NT2/D1 (cell line): Measurements from ENCODE around the gene TOPAZ1.
"Not testable (repeated sequence)": the region's sequence is repeated elsewhere in the genome, so short reads cannot be mapped to it uniquely, and the experiment has no call there.

ENCODE experiments used
- DNase-seq: peaks from one replicate; pipeline ENCODE4 v3.0.0-alpha.2; 2011; ENCODE audit warnings: low read depth, low spot score
- H3K27me3 ChIP-seq: 2 replicates; pipeline ENCODE4 v1.6.0; 2011; ENCODE audit warnings: mild to moderate bottlenecking; ENCODE audit not compliant: insufficient read length, insufficient read depth
- H3K36me3 ChIP-seq: 2 replicates; pipeline ENCODE4 v1.6.1; 2011; ENCODE audit warnings: mild to moderate bottlenecking, low read length, mixed read lengths; ENCODE audit not compliant: insufficient read depth, insufficient read length
- H3K4me1 ChIP-seq: 2 replicates; pipeline ENCODE4 v1.5.1; 2011; ENCODE audit not compliant: insufficient read depth, insufficient read length
- H3K4me3 ChIP-seq: 2 replicates; pipeline ENCODE4 v1.5.1; 2011; ENCODE audit warnings: low read depth; ENCODE audit not compliant: insufficient read length
- H3K9ac ChIP-seq: 2 replicates; pipeline ENCODE4 v1.6.0; 2011; ENCODE audit warnings: low read depth; ENCODE audit not compliant: insufficient read length
- H3K9me3 ChIP-seq: 2 replicates; pipeline ENCODE4 v1.5.1; 2011; ENCODE audit warnings: mild to moderate bottlenecking, low read length; ENCODE audit not compliant: insufficient read depth
- SUZ12 ChIP-seq: IDR thresholded peaks from 2 replicates; pipeline ENCODE4 v1.6.1; 2011; ENCODE audit not compliant: insufficient read length, insufficient read depth; ENCODE audit errors: extremely low read depth
- YY1 ChIP-seq: IDR thresholded peaks from 2 replicates; pipeline ENCODE4 v1.6.1; 2011; ENCODE audit not compliant: insufficient read length, insufficient read depth
- ZNF274 ChIP-seq: IDR thresholded peaks from 2 replicates; pipeline ENCODE4 v1.6.1; 2011; ENCODE audit warnings: mild to moderate bottlenecking, low read depth, low read length

Gene TOPAZ1

DNA sequence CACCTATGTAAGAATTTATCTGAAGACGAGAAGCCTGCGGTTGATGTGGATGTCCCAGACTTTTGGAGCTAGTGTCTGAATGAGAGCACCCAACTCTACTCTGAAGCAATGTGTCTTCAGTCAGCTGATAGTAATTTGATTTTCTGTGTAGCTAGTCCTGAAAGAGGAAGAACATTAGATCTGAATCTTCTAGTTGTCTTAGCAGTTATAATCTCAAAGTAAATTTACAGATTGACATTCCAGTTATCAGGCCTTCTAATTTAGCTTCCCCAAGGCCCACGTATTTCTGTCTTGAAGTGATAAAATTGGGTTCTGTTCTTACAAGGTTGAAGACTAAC, 98.3 kb downstream of the TOPAZ1 start:
- TF ChIP-seq YY1 (no peak), SUZ12 (no peak), ZNF274 (no peak)
- no peak overlapping the region for H3K4me3 ChIP-seq
- no peaks in the 10 kb centered on the region; the same call in none of the 2 replicates for H3K9me3 ChIP-seq
- no peaks in the 10 kb centered on the region for H3K4me1 ChIP-seq
- H3K36me3 ChIP-seq, result peaks cover 6% of the 10 kb centered on the region
- DNase-seq, result no peak
- H3K27me3 ChIP-seq, result no peaks in the 10 kb centered on the region
- H3K9ac ChIP-seq, result no peak overlapping the region

DNA sequence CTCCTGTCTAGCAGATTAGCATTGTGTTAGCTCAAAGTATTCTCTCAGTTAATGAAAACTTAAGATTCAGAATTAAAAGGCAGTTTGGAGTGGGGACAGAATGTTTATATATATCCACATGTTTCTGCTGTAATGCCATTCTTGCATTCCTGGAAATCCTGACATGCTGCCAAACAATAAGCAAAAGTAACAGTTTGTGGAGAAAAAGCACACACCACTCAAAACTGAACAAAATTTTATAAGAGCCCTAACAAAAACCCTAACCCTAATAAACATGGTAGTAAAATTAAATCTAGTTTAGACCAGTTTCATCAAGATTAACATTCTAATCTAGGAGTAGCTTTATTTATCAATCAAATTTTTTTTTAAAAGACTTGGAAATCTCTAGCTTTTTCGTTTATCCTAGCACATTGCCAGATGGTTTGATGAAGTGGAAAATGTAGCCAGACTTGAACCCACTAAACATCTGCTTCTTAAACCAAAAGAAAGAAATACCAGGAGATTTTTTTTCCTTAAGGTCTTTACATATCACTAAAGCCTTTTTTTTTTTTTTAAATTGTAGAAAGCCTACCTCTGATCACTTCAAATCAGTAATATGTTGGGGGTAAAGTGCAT, 100.6 kb downstream of the TOPAZ1 start:
- DNase-seq, result no peak
- TF ChIP-seq ZNF274 (no peak), SUZ12 (no peak), YY1 (no peak)
- H3K4me3 ChIP-seq, result no peak overlapping the region
- no peaks in the 10 kb centered on the region for H3K27me3 ChIP-seq
- peaks cover 6% of the 10 kb centered on the region for H3K36me3 ChIP-seq
- H3K4me1 ChIP-seq, result no peaks in the 10 kb centered on the region
- H3K9ac ChIP-seq, result no peak overlapping the region
- H3K9me3 ChIP-seq, result no peaks in the 10 kb centered on the region; the same call in none of the 2 replicates

DNA sequence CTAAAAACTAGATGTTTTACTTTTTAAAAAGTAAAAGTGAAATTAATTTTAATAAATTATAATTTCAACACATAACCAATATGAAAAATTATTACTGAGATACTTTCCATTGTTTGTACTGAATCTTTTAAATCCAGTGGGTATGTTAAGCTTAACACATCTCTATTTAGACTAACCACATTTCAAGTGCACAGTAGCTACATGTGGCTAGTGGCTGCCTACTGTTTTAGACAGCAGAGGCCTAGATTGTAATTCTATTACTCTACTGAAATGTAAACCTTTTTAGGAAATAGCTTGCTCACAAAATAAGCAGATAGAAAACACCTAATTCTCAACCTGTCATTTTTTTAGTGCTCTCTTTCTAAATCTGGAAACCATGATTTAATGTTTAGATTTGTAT, 101.7 kb downstream of the TOPAZ1 start:
- H3K4me3 ChIP-seq, result no peak overlapping the region
- H3K27me3 ChIP-seq, result no peaks in the 10 kb centered on the region
- H3K9me3 ChIP-seq, result no peaks in the 10 kb centered on the region; the same call in none of the 2 replicates
- no peaks in the 10 kb centered on the region for H3K4me1 ChIP-seq
- DNase-seq, result no peak
- no peak overlapping the region for H3K9ac ChIP-seq
- H3K36me3 ChIP-seq, result peaks cover 6% of the 10 kb centered on the region
- TF ChIP-seq ZNF274 (no peak), YY1 (no peak), SUZ12 (no peak)

DNA sequence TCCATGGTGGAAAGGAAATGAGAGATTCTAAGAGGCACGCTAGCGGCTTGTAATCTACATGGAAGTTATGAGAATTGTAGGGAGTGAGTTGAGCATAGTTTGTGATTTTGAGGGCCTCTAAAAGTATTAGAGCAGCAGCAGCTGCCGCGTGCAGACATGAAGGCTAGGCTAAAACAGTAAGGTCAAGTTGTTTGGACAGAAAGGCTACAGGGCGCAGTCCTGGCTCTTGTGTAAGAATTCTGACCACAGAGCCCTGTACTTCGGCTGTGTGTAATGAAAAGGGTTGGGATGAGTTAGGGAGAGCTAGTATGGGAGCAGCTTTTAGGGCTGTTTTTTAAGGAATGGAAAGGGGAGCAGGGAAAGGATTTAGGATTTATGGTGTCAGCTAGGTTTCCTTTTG, 104.9 kb downstream of the TOPAZ1 start:
- H3K9ac ChIP-seq, H3K36me3 ChIP-seq, H3K4me3 ChIP-seq, H3K9me3 ChIP-seq, H3K27me3 ChIP-seq, DNase-seq, H3K4me1 ChIP-seq: not testable (repeated sequence)

DNA sequence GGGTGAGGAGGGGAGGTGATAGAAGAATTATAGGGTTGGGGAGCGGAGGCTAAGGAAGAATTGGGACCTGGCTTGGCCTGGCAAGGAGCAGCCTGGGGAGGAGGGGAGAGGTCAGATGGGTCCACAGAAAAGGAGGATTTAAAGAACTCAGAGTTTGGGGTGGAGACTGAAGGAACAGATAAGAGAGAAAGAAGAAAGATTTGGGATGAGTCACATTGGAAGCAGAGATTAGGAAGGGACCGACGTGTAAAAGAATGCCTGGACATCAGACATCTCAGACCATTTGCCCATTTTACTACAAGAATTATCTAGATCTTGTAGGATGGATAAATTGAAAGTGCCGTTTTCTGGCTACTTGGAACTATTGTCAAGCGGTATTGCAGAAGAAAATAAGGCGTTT, 107.3 kb downstream of the TOPAZ1 start:
- Histone ChIP-seq H3K4me1 (no peaks in the 10 kb centered on the region), H3K9me3 (peaks cover 6% of the 10 kb centered on the region), H3K9ac (no peak overlapping the region), H3K36me3 (no peaks in the 10 kb centered on the region), H3K4me3 (no peak overlapping the region), H3K27me3 (no peaks in the 10 kb centered on the region)
- no peak for DNase-seq
- no peak for TF ChIP-seq ZNF274
- TF ChIP-seq YY1, result no peak
- no peak for TF ChIP-seq SUZ12

DNA sequence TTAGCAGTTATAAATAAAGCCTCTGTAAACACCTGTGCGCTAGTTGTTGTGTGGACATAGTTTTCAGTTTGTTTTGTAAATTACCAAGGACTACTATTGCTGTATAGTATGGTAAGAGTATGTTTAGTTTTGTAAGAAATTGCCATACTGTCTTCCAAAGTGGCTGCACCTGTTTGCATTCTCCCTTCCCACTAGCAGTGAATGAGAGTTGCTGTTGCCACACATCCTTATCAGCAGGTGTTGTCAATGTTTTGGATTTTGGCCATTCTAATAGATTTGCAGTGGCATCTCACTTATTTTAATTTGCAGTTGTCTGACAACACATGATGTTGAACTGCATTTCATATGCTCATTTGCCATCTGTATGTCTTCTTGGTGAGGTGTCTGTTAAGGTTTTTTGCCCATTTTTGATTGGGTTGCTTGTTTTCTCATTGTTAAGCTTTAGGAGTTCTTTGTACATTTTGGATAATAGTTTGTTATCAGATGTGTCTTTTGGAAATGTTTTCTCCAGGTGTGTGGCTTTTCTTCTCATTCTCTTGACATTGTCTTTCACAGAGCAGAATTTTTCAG, 111.8 kb downstream of the TOPAZ1 start:
- TF ChIP-seq SUZ12, result no peak
- no peaks in the 10 kb centered on the region for H3K4me1 ChIP-seq

DNA sequence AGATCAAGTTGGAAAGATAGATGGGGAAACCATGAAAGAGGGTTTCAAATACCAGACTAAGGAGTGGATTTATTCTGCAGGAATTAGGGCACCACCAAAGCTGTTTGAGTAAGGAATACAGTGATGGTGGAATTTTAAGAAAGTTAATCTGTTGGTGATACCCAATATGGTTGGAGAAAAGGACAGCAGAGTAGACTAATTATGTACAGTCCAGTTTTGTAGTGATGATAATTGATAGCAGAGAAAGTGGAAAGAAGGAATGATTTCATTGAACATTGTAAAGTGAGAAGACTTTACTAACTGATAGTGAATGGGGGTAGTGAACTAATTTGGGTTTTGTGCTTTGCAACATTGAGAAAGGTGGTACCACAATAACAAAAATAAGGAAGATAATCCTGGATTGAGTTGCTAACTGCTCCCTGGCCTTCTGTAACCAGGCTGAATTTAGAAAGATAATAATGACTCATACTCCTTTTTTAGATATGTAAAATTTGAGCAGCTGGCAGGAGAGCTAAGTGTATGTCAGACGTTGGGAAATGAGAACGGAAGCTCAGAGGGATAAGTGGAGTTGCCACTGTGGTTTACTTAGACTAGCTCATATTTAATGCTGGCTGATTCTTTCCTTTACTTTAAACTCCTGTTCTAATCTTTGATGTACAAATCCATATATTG, 113.8 kb downstream of the TOPAZ1 start:
- no peak for TF ChIP-seq YY1
- no peak for TF ChIP-seq SUZ12
- no peak for TF ChIP-seq ZNF274
- no peak for DNase-seq
- no peaks in the 10 kb centered on the region for H3K36me3 ChIP-seq

More for the DNA sequence above, 111.8 kb downstream of the TOPAZ1 start:
- Histone ChIP-seq H3K4me3 (no peak overlapping the region), H3K36me3 (no peaks in the 10 kb centered on the region), H3K27me3 (no peaks in the 10 kb centered on the region), H3K9me3 (peaks cover 9% of the 10 kb centered on the region; the same call in 1 of the 2 replicates), H3K9ac (no peak overlapping the region)
- no peak for DNase-seq

More for the DNA sequence above, 113.8 kb downstream of the TOPAZ1 start:
- Histone ChIP-seq H3K4me3 (no peak overlapping the region), H3K9ac (no peak overlapping the region), H3K4me1 (no peaks in the 10 kb centered on the region), H3K27me3 (no peaks in the 10 kb centered on the region), H3K9me3 (peaks cover 9% of the 10 kb centered on the region; the same call in 1 of the 2 replicates)
